ENCODE measurements around the gene GRK5.
"Not testable (repeated sequence)": the region's sequence is repeated elsewhere in the genome, so short reads cannot be mapped to it uniquely, and the experiment has no call there.

The GRK5 gene

DNA sequence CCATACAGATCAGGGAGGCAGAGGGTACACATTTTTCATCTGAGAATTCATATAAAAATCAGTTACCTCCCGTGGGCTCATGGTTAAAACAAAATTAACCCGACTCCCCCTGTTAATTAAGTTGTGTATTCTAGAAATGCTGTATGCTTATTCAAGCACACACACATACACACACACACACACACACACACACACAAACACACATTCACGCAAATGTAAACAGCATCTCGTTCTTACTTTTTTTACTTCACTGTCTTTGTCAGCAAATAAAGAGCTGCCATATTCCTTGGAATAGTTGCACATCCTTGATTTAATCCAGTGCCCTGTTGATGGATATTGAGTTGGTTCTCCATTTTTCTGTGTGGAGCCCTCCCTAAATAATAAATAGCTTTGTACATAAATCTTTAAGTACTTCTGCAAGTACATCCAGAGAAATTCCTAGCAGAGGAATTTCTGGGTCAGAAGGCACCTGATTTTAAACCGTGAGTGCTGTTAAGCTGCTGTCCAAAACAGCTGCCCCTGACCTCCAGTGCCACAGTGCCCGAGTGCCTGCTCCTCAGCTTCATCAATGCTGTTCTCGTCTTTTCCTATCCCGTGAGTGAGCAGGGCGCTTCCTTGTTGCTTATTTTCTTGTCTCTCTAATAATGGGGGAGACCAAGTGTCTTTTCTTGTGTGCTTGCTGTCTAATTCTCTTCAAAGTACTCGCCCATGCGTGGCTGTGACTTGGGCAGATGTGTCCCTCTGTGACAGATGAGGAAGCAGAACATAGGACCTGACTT lies 217.9 kb downstream of the GRK5 start:
- FAIRE-seq, result no peak

DNA sequence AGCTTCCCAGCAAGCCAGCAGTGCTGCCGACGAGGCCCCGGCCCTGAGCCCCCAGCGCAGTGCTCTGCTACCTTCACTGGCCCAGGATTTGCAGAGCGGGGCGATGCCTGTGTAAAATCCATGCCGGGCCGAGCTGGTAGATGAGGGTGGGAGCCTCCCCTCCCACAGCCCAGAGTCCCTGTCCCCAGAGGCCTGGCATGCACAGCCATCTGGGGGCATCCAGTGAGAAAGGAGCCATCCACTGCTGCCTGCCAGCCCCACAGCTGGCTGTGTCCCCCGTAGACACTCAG lies 218.5 kb downstream of the GRK5 start:
- FAIRE-seq, result no peak

DNA sequence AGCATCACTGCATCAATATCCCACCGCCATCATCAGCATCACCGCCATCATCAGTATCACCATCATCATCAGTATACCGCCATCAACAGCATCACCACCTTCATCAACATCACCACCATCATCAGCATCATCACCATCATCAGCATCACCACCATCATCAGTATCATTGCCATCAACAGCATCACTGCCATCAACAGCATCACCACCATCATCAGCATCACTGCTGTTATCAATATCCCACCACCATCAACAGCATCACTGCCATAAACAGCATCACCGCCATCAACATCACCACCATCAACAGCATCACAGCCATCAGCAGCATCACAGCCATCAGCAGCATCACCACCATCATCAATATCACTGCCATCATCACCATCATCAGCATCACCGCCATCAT lies 219.3 kb downstream of the GRK5 start:
- no peak for FAIRE-seq

- FAIRE-seq, result no peak
These were observed 220.0 kb downstream of the GRK5 start for GRCh38 chr10:119427263-119427864.

DNA sequence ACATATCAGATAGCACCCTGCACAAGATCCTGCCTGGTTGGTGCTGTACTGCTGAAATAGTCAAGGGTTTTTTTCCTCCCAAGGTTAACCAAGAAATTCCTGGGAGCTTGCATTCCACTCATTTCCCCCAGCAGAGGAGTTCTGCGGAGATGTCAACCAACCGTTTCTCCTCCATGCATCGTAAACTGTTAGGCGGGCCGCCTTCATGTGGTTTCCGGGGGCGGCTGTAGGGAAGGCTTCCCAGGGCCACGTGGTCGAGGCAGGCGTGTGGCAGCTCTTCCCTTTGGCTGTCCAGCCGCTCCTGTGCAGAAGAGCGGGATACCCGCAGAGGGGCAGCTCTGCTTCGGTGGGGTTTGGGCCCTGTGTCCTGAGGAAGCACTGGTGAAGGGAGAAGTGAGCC lies 221.4 kb downstream of the GRK5 start:
- no peak for FAIRE-seq

DNA sequence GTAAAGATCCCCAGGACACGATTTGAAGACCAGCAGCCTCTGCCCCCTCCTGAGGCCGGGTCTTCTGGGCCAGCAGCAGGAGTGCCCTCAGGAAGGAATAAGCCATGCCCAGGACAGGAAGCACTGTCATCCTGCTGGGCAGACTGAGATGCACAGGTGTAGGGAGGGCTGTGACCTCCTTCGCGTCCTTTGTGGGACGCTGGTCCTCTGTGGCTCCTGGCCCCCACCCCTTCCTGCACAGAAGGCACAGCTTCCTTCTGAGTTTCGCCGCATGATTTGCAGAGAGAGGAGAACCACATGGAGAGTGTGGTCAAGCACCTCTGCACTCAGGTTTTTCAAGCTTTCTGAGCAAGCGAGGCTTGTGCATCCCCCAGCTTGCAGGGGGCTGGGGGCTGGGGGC lies 222.4 kb downstream of the GRK5 start:
- no peak for FAIRE-seq

- FAIRE-seq, result no peak
These were observed 223.8 kb downstream of the GRK5 start for GRCh38 chr10:119431034-119431772.

DNA sequence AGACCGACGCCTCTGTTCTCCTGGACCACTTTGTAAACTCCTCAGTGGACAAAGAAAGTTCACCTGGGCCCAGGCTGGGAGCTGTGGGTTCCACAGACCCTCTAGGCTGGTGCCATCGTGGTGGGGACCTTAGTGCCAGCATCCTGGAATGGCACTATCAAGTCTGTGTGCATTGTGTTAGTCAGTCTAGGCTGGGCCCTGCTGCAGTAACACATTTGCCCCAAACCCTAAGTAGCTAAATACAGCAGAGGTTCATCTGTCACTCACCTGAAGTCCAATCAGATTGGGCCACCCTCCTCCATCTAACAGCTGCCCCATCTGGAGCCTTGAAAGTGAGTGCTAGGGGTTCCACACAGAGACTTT lies 224.4 kb downstream of the GRK5 start:
- FAIRE-seq, result no peak

GRCh38 chr10:119434942-119435341 lies 227.6 kb downstream of the GRK5 start:
- not testable (repeated sequence) for FAIRE-seq

DNA sequence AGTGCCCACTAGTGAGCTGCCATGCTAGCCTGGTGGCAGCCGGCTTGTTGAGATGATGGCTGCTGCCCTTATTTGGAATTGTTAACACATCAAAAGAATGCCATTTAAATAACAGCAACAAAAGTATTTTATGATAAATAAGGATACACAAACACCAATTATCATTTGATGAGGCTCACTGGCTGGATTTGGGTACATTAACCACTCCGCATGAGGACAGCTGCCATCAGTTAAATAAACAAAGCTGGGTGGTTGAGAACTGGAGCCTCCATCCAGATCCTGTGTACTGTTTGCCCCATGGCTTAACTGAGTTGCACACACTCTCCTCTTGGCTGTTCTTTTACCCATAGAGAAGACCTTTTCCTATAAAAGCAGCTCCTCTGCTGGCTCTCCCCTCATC lies 231.3 kb downstream of the GRK5 start:
- FAIRE-seq, result no peak

GRCh38 chr10:119439922-119440321 lies 232.6 kb downstream of the GRK5 start:
- no peak for FAIRE-seq

DNA sequence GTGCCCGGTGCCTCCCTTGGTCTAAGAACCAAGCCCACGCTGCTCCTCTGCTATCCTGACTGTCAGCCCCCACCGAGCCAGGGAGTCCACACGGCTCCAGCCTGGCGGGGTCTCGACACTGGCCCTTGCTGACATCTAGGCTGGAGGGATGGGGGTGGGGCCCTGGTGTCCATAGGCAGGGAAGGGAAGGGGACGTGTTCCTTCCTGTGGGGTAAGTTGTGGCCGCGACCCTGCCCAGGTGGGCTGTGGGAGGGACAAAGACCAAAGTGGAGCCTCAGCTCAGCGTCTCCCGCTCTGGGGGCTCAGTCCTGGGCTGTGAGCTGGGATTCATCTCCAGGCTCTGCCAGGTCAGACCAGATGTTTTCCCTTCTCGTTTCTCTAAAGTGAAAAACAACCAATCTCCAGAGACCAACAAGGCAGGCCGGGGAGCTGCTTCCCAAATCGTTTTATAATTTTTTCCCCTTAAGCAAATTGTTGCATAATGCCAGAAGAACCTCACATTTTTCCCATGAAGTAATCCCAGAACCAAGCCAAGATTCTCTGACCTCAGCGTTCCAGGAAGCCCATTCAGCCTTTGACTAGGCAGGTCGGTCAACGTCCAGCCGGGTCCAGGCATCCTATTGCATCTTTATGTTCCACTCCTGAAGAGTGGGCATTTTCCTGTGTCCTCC lies 233.9 kb downstream of the GRK5 start:
- FAIRE-seq, result no peak

GRCh38 chr10:119441921-119442757 lies 234.8 kb downstream of the GRK5 start:
- no peak for FAIRE-seq

DNA sequence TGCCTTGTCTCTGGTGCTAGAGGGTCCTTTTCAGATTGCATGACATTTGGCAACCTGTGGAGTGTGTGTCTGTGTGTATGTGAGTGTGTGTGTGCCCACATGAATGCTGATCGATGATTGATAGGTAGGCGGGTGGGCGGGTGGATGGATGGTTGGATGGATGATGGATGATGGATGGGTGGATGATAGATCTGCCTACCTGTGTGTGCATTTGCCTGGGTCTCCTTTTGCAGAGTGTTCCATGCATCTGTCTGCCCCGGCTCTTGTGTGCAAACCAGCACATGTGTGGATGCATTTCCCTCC lies 235.3 kb downstream of the GRK5 start:
- no peak for FAIRE-seq

- FAIRE-seq, result no peak
These were observed 236.1 kb downstream of the GRK5 start for GRCh38 chr10:119443441-119443840.

DNA sequence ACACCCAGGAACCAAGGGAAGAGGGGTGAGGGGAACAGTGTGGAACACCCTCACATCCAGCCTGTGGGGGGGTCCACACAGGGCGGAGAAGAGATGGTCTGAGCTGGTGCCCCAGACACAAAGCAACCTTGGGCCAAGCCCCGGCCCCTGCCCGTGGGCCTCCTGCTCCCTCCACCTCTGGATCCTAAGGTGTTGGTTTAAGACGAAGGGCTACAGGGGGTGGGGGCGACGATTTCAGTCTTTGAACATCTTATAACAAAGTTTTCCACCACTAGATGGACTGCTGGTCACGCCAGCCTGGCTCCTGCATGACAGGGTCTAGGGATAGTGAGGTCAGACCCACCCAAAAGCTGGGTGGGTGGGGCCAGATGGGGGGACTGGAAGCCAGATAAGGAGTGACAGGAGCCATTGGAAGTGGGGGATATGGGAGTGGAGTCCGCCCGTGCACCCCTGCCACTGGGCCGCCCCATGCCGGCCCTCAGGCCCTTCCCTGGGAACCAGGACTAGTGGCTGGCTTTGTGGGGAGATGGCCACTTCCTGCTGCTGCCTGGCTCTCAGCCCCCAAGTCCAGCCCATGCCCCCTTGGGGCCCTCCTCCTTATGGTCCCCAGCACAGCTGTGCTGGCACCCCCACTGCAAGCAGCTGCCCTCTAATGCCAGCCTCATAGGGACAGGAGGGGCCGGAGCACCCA lies 236.7 kb downstream of the GRK5 start:
- no peak for FAIRE-seq

DNA sequence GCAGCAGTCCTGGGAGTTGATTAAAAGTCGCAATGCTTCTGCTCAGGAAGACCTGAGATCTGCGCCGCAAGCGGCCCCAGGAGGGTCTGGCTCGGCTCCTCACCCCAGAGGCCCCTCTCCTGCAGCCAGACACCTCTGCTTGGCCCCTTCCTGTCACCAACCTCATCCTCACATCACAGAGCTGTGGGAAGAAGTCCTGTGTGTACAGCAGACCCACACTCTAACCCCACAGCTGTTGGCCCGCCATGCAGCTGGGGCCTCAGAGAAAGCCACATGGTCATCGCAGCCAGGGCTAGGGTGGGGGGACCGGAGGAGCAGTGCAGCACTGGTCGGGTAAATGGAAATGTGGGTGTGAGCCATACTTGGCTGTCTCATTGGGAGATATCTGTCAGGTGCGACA lies 237.5 kb downstream of the GRK5 start:
- no peak for FAIRE-seq

GRCh38 chr10:119445311-119445934 lies 238.1 kb downstream of the GRK5 start:
- no peak for FAIRE-seq

GRCh38 chr10:119445935-119446317 lies 238.6 kb downstream of the GRK5 start:
- no peak for FAIRE-seq

DNA sequence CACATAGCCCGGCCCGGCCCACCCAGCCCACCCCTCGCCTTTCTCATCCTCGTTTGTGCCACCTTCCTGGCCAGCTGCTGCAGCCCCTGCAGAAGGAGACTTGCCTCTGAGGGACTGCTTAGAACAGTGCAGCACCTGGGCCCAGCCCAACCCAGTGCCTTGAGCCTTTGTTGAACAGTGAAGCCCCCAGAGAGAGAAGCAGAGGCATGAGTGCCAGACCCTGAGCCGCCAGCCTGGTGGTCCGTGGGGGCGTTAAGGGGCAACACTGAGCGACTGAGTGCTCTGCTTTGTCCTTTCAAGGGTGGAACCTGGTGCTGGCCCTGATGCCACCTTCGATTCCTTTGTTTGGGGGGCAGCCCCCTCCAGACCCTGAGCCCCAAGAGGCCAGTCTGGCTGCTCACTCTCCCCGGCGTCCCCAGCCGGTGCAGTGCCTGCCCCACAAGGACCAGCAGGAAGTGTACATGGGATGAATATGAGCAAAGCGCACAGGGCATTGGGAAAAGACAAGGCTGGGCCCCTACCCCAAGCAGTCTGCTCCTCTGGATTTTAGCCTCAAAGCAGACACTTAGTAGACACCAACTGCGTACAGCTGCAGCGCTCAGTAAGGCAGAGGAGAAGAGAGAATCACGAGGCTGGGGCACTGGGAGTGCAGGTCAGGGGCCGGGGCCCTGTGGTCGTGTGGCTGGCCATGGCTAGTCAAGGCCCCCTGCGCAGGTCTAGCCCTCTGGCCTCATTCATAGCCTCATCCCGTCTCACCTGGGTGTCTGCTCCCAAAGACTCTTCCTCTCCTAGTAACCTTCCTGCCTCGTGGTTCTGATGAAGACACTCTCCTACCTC lies 239.3 kb downstream of the GRK5 start:
- no peak for FAIRE-seq

DNA sequence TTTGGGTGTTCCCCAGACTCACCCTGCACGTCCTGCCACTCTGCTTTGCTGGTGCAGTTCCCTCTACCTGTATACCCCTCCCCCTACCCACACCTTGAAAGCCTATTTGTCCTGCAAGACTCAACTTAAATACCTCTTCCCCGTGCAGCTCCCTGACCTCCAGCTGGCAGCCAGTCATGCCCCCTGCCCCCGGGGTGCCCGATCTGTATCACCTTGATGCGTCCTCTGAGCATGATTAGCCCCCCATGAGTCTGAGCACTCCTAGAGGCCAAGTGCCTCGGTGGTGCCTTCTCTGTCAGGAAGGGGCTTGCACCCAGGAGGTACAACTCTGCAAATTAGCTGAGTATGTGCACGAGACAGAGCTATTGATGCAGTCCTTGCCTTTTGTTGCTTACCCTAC lies 240.1 kb downstream of the GRK5 start:
- FAIRE-seq, result no peak

All from islet of Langerhans (tissue), 1 donor.